NCI-H2196 (cell line): ENCODE data around the gene PTP4A1.
A peak's percentile ranks its signal among the peaks of the same experiment; 100 is the strongest.
"Not testable (repeated sequence)": the region's sequence is repeated elsewhere in the genome, so short reads cannot be mapped to it uniquely, and the experiment has no call there.

Experiments used
- DNase-seq: peaks from one replicate; lab custom pipeline; 2025; ENCODE audit not compliant: unreplicated experiment; lab: John Stamatoyannopoulos, UW

The PTP4A1 gene

DNA sequence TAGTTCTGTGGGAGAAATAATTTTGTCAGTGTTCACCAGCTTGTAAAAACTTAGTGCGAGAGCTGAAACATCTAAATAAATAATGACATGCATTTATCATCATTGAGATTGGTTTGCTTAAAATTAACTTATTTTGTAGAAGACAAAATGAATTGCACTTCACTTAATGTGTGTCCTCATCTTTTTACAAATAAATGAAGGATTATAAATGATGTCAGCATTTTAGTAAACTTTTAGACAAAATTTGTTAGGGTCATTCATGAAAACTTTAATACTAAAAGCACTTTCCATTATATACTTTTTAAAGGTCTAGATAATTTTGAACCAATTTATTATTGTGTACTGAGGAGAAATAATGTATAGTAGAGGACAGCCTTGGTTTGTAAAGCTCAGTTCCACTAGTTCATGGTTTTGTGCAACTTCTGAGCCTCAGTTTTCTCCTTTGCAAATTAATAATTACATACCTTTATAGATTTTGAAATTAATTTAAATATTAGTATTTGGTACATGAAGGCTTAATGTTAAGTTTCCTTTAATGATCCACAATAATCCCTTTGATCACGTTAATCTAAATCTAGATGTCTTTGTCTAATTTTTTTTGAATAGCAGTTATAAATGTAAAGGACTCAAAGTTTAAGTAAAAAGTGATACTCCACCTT lies 9.2 kb downstream of the PTP4A1 start:
- DNase-seq = no peak

DNA sequence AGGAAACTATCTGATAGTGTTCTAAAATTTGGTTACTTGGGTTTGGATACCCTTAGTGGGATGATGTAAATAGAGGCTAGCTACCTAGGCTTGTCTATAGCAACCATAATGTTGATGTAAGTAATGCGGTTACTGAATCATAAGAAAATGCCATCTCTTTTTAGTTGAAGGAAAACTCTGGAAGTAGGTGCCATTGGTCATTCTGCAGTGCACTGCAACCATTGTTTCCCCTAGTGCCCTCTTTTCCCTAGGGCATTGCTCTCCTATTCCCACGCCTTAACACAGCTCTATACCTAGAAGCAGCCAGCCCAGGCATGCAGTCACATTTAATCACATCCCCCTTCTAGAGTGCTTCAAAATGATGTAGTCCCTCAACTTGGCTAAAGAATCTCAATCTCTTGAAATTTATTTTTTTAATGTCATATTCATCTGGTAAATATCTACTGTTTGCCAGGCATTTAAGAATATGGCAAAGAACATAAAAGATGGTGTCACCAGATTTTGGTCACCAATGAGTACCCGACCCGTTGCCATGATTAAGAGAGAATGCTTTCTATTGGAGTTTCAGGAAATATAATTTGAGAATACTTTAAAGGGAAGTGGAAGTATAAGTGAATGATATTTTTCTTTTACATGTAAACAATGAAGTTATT lies 10.4 kb downstream of the PTP4A1 start:
- DNase-seq = no peak

DNA sequence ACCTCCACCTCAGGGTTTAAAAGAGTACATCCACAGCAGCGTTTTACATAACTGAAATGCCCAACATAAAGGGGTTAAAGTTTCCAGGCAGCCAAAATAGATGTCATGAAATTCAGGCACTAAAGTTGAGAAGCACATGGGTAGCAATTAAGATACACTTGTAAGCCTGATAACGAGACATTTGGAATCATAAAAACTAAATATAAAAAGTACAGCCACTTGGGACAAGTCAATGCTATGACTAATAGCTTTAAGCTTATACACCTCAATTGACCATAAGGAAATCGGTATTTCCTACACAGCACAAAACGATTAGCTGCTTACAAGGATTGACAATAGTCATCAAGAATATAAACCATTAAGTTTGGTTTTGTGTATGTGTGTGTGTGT lies 11.8 kb downstream of the PTP4A1 start:
- DNase-seq = no peak

DNA sequence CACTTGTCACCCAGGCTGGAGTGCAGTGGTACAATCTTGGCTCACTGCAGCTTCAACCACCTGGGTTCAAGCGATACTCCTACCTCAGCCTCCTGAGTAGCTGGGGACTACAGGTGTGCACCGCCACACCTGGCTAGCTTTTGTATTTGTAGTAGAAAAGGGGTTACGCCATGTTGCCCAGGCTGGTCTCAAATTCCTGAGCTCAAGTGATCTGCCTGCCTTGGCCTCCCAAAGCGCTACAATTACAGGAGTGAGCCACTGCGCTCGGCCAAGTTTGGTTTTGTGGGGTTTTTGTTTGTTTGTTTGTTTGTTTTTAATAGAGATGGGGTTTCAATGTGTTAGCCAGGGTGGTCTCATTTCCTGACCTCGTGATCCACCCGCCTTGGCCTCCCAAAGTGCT lies 12.3 kb downstream of the PTP4A1 start:
- DNase-seq = no peak

DNA sequence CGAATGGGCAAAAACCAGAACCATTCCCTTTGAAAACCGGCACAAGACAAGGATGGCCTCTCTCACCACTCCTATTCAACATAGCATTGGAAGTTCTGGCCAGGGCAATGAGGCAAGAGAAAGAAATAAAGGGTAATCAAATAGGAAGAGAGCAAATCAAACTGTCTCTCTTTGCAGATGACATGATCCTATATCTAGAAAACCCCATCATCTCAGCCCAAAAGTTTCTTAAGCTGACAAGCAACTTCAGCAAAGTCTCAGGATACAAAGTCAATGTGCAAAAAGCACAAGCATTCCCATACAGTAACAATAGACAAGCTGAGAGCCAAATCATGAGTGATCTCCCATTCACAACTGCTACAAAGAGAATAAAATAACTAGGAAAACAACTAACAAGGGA lies 13.4 kb downstream of the PTP4A1 start:
- not testable (repeated sequence) for DNase-seq

DNA sequence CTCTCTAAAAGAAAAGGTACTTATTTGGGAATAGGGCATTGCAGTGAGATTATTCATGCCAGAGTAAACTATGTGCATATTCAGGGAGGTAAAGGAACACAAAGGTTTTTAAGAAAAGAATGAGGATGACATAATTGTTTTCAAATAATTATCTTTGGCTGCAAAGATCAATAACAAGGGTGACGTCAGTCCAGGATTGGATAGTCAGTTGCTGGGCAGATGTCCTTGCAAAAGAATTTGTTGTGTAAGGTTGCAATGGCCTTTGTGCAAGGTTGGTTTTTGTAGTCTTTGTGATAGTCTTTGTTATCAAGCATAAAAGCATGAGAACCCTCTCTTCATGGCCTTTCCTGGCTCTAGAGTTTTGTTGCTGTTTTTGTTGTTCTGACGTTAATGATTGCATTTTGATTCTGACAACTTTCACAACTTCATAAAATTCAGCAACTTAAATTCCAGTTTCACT lies 17.7 kb downstream of the PTP4A1 start:
- no peak for DNase-seq

DNA sequence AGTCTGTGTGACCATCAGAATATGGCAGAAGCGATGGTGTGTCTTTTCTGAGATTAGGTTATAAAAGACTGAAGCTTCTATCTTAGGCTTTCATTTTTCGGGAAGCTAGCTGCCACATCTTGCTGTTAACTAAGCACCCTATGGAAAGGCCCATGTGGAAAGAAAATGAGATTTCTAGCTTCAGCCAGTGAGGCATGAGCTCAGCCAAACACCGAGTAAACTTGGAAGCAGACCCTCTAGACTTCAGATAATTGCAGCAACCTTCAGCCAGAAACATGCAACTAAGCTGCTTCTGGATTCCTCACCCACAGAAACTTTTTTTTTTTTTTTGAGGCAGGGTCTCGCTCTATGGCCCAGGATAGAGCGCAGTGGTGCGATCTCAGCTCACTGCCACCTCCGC lies 20.6 kb downstream of the PTP4A1 start:
- no peak for DNase-seq

DNA sequence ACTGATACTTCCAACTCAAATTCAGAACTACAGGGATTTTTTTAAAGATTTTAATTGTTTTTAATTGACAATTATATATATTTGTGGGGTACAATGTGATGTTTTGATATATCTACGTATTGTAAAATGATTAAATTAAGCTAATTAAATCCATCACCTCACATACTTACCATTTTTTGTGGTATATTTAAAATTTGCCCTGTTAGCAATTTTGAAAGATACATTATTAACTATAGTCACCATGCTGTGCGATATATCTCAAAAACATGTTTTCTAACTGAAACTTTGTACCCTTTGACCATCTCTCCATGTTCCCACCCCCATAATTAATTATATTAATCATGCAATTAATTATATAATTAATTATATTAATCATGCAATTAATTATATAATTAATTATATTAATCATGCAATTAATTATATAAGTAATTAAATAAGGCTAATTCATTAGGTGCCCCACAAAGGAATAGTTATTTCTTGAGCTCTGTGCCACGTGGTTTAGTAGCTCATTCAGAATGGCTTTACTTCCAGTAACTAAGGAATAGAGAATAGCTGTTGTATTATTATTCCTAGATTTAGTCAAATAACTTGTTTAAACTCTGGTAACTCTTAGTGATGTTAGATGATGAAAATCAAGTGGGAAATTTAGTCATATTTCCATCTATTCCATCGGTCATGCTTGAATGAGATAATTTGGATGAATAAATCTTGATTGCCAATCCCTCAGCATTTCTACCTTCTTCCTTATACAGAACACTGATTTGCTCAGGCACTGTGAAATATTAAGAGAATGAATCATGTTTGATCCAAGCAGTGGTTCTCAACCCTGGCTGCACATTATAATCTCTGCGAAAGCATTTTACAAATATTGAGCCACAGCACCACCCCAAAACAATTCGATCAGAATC lies 25.1 kb downstream of the PTP4A1 start:
- DNase-seq = no peak

DNA sequence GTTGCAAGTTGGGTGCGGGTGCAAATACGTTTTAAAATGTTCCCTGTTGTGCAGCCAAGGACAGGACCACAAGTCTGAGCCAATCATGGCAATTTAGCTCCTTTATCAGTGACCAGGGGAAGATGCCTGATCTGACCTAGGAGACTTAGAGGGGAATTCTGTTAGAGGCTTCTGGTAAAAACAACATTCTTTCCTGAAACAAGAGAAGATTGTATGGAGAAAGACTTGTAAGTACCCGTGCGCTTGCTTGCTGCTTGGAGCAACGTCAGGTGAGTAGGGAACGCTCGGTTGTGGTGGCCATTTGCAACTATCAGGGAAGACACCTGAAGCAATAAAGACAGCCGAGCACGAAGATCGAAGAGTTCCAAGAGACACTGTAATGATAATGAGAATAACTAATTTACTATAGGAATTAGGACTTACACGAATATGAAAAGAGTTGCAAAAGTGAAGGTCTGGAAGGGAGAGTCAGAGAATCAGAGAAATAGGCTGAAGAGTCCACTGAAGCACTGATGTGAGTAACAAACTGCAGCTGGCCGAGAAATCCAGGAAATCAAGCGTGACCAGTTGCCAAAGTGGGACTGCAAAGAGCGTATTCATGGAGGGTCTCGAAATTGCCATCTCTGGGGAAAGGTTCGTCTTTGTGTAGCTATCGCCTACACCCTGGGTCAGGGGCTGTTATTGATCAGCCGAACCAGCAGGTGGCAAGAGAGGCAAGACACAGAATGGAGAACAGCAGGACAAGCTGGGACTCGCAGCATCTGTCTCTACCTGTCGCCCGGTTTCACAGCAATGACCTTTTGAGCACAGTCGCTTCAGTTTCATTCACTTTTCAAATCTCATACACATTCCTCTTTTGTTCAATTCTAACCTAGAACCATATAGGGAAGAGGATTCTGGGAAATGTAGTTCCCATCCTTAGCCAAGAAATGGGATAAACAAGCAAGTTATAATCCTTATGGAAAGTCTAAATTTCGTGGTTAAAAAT lies 26.1 kb downstream of the PTP4A1 start:
- peak; percentile 67 for DNase-seq

DNA sequence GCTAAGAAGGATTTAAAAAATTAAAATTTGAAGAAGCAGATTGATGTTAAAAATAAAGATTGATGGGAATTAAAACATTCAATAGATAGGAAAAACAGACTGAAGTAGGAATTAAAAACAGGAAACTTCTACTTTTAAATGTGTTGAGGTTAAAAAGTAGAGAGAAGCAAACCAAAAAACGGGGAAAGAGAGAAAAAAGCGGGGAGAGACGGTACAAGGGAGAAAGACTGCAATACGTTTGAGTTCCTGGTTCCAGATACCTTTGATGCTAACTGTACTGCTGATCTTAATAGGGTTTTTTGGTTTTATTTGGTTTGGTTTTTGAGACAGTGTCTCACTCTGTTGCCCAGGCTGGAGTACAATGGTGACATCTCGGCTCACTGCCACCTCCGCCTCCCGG lies 27.0 kb downstream of the PTP4A1 start:
- DNase-seq = no peak

DNA sequence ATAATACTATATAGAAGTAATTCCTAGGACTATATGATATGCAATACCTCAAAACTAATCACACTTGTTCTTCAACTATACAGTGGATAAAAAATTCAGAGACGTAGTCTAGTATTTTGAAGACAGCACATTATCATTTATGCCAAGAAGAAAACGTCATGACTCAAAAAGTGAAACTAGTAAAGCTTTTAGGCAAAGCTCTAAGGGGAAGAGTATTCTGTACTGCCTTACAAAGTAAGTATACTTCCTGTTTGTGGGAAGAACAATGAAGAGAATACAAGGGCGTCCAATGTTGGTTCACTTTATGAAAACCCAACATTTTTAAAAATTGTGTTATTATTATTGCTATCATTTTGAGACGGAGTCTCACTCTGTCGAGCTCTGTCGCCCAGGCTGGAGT lies 27.9 kb downstream of the PTP4A1 start:
- no peak for DNase-seq

DNA sequence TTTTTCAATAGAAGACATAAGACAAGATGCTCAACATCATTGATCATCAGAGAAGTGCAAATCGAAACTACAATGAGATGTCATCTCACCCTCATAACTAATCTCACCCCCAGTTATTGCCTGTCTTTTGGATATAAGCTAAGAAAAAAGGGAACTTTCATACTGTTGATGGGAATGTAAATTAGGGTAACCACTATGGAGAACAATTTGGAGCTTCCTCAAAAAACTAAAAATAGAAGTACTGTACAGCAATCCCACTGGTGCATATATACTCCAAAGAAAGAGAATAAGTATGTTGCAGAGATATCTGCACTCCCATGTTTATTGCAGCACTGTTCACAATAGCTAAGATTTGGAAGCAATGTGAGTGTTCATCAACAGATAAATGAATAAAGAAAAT lies 37.0 kb downstream of the PTP4A1 start:
- DNase-seq = no peak

DNA sequence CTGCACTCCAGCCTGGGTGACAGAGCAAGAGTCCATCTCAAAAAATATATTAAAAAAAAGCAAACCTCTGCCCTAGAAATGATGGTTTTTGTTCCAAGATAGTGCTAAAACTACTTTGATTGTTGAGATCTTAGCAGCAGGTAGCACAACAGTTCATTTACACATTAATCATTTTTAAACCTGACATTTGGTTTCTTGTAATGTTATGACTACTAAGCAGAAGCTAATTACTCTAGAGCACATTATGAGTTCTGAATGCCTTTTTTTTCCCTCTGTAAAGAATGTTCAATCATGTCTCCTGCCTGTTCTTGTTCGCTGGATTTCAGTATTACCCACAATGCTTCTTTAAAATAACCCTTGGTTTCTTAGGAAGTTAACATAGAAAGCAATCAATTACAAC lies 38.7 kb downstream of the PTP4A1 start:
- no peak for DNase-seq

DNA sequence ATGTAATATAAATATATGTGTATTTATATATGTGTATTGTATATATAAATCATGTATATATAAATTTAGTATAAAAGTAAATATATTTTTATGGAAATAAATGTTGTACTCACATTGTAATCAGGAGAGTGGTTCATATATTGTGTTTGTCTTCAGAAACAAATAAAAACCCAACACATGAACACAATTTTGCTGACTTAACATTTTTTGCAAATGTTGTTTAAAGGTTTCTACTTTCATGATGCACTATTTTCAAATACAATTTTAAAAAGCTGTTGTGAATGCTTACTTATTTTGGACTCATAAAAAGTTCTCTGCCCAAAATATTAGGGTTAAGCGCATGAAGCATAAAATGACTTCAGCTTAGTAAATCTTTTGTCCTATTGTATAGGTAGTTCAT lies 39.3 kb downstream of the PTP4A1 start:
- DNase-seq = no peak

DNA sequence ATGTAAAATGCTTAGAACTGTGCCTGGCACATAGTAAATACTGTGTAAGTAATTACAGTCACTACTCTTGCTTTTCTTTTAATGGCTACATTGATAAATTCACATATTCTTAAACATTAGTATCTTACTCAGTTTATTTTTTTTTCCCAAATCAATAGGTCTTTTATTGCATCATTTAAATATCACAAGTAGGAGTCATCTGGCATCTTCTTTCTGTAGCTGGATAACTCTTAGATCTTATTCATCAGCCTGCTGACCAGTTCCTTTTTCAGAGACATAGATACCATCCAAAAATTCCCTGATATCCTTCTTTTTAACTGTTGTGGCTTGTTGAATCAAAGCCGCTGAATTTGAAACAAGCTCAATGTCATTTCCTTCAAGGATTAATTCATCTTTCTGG lies 43.3 kb downstream of the PTP4A1 start:
- no peak for DNase-seq
